ENCODE data around the gene OR1A2. TPM values are rescaled to one million over a fixed set of nuclear protein-coding genes. Genes with fewer than 3 reads are reported as not detected.
"Not testable (repeated sequence)": the region's sequence is repeated elsewhere in the genome, so short reads cannot be mapped to it uniquely, and the experiment has no call there.

The OR1A2 gene
- total and polyA plus RNA-seq, 2 experiments from 2014 or later: not detected

DNA sequence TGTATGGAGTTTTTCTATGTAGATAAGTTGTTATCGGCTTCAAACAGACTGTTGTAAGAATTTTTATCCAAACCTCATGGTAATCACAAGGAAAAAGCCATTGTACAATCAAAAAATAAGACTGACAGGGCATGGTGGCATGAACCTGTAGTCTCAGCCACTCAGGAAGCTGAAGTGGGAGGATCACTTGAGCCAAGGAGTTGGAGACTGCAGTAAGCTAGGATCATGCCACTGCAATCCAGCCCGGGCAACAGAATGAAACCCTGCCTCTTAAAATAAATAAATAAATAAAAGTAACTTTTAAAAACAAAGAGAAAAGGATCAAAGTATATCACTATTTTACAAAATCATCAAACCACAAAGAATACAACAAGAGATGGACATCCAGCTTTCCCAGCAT lies 24.5 kb downstream of the OR1A2 start:
- Histone ChIP-seq H3K4me2 (no peak overlapping the region), H3K9me3 (ENCODE audit: low read depth) (no peaks in the 10 kb centered on the region), H3K79me2 (no peaks in the 10 kb centered on the region), H3K27ac (no peak overlapping the region), H3K4me1 (ENCODE audit: insufficient read depth) (no peaks in the 10 kb centered on the region), H4K20me1 (ENCODE audit: insufficient read depth, poor library complexity, severe bottlenecking) (no peaks in the 10 kb centered on the region), H3K9me2 (replicated peaks; ENCODE audit: insufficient read depth) (no peaks in the 10 kb centered on the region), H3K27me3 (no peaks in the 10 kb centered on the region), H2AFZ (no peak overlapping the region), H3K36me3 (replicated peaks; ENCODE audit: insufficient read depth, low read depth) (no peaks in the 10 kb centered on the region), H3K4me3 (no peak overlapping the region)
- WGBS (ENCODE audit: low lambda C conversion rate, missing lambda C conversion rate): 87% methylated on average over 2 of the region's 2 CpGs
- TF ChIP-seq, protein P1, sequence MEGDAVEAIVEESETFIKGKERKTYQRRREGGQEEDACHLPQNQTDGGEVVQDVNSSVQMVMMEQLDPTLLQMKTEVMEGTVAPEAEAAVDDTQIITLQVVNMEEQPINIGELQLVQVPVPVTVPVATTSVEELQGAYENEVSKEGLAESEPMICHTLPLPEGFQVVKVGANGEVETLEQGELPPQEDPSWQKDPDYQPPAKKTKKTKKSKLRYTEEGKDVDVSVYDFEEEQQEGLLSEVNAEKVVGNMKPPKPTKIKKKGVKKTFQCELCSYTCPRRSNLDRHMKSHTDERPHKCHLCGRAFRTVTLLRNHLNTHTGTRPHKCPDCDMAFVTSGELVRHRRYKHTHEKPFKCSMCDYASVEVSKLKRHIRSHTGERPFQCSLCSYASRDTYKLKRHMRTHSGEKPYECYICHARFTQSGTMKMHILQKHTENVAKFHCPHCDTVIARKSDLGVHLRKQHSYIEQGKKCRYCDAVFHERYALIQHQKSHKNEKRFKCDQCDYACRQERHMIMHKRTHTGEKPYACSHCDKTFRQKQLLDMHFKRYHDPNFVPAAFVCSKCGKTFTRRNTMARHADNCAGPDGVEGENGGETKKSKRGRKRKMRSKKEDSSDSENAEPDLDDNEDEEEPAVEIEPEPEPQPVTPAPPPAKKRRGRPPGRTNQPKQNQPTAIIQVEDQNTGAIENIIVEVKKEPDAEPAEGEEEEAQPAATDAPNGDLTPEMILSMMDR (IDR thresholded peaks at IDR 0.05; ENCODE audit: poor library complexity): no peak
- TF ChIP-seq EZH2phosphoT487 (IDR thresholded peaks at IDR 0.05; ENCODE audit: low read depth, severe bottlenecking, unreplicated experiment) (no peak), EZH2 (IDR thresholded peaks at IDR 0.05; ENCODE audit: borderline replicate concordance) (no peak)
- DNase-seq (ENCODE audit: low spot score): no peak

- H3K4me2 ChIP-seq: no peak overlapping the region
- no peak overlapping the region for H3K4me3 ChIP-seq
- H3K36me3 ChIP-seq (replicated peaks; ENCODE audit: insufficient read depth, low read depth): no peaks in the 10 kb centered on the region
- H3K9me3 ChIP-seq (ENCODE audit: low read depth): no peaks in the 10 kb centered on the region
- no peaks in the 10 kb centered on the region for H3K9me2 ChIP-seq (replicated peaks; ENCODE audit: insufficient read depth)
- no peaks in the 10 kb centered on the region for H3K79me2 ChIP-seq
- no peak overlapping the region for H3K27ac ChIP-seq
- no peaks in the 10 kb centered on the region for H3K27me3 ChIP-seq
- no peaks in the 10 kb centered on the region for H4K20me1 ChIP-seq (ENCODE audit: insufficient read depth, poor library complexity, severe bottlenecking)
- WGBS (ENCODE audit: low lambda C conversion rate, missing lambda C conversion rate): 29% methylated on average over 2 of the region's 2 CpGs
- no peak for DNase-seq (ENCODE audit: low spot score)
- H2AFZ ChIP-seq: no peak overlapping the region
- TF ChIP-seq EZH2 (IDR thresholded peaks at IDR 0.05; ENCODE audit: borderline replicate concordance): no peak
- TF ChIP-seq, protein P1 (IDR thresholded peaks at IDR 0.05; ENCODE audit: poor library complexity): no peak
- TF ChIP-seq EZH2phosphoT487 (IDR thresholded peaks at IDR 0.05; ENCODE audit: low read depth, severe bottlenecking, unreplicated experiment): no peak
- H3K4me1 ChIP-seq (ENCODE audit: insufficient read depth): no peaks in the 10 kb centered on the region
Measured at GRCh38 chr17:3222505-3222904, 25.2 kb downstream of the OR1A2 start.

- H3K4me1 ChIP-seq (ENCODE audit: insufficient read depth); H3K9me2 ChIP-seq (replicated peaks; ENCODE audit: insufficient read depth); H3K79me2 ChIP-seq; H3K36me3 ChIP-seq (replicated peaks; ENCODE audit: insufficient read depth, low read depth); H3K9me3 ChIP-seq (ENCODE audit: low read depth); H4K20me1 ChIP-seq (ENCODE audit: insufficient read depth, poor library complexity, severe bottlenecking); DNase-seq (ENCODE audit: low spot score); H3K27ac ChIP-seq; H3K4me3 ChIP-seq; H3K4me2 ChIP-seq; H2AFZ ChIP-seq; H3K27me3 ChIP-seq: not testable (repeated sequence)
Measured at GRCh38 chr17:3224721-3225352, 27.5 kb downstream of the OR1A2 start.

DNA sequence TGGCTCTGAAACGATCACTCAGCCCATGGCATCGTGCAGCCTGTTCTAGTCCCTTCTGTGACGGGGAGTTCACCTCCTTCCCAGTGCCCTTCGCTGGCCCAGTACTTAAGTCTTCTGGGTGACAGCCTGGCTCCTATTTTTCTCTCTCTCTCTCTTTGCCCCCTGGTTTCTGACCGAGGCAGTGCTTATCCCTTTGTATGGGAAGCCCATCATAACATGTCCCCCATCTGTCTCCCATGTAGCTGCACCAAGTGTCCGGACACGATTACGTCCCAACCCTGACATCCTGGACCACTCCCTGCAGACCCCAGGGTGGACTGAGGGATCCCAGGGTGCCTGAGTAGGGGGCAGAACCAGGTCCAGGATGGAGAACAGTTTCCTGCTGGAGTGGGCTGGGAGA lies 35.0 kb downstream of the OR1A2 start:
- not testable (repeated sequence) for H3K79me2 ChIP-seq; H3K27ac ChIP-seq; H2AFZ ChIP-seq; H3K4me2 ChIP-seq; H4K20me1 ChIP-seq (ENCODE audit: insufficient read depth, poor library complexity, severe bottlenecking); DNase-seq (ENCODE audit: low spot score); H3K9me3 ChIP-seq (ENCODE audit: low read depth); H3K4me3 ChIP-seq; H3K36me3 ChIP-seq (replicated peaks; ENCODE audit: insufficient read depth, low read depth); H3K4me1 ChIP-seq (ENCODE audit: insufficient read depth); H3K27me3 ChIP-seq; H3K9me2 ChIP-seq (replicated peaks; ENCODE audit: insufficient read depth)
- 82% methylated on average over 8 of the region's 8 CpGs for WGBS (ENCODE audit: low lambda C conversion rate, missing lambda C conversion rate)

DNA sequence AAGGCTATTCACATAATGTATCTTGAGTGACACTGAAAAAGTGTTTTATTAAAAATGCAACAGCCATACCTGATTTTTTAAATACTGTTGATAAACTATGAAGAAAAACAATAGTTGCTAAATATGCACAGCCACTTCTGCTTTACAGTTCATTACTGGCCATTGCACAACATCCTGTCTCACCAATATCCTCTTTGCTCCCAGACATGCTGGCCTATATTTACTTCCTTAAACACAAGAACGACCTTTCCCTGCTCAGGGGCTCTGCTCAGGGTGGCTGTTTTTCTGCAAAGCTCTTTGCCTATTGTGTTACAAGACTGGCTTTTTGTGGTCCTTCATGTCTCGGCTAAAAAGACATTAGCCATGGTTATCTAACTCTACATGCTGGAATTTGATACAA lies 41.4 kb downstream of the OR1A2 start:
- H2AFZ ChIP-seq; DNase-seq (ENCODE audit: low spot score); H3K27ac ChIP-seq; H3K4me2 ChIP-seq; H4K20me1 ChIP-seq (ENCODE audit: insufficient read depth, poor library complexity, severe bottlenecking); H3K9me3 ChIP-seq (ENCODE audit: low read depth); H3K4me3 ChIP-seq; H3K4me1 ChIP-seq (ENCODE audit: insufficient read depth); H3K79me2 ChIP-seq; H3K27me3 ChIP-seq; H3K36me3 ChIP-seq (replicated peaks; ENCODE audit: insufficient read depth, low read depth); H3K9me2 ChIP-seq (replicated peaks; ENCODE audit: insufficient read depth): not testable (repeated sequence)
- 52% methylated on average over 2 of the region's 2 CpGs for WGBS (ENCODE audit: low lambda C conversion rate, missing lambda C conversion rate)

- WGBS (ENCODE audit: low lambda C conversion rate, missing lambda C conversion rate): 95% methylated on average over 1 of the region's 1 CpG
- H2AFZ ChIP-seq; H3K9me2 ChIP-seq (replicated peaks; ENCODE audit: insufficient read depth): not testable (repeated sequence)
Measured at GRCh38 chr17:3241044-3241443, 43.7 kb downstream of the OR1A2 start.

DNA sequence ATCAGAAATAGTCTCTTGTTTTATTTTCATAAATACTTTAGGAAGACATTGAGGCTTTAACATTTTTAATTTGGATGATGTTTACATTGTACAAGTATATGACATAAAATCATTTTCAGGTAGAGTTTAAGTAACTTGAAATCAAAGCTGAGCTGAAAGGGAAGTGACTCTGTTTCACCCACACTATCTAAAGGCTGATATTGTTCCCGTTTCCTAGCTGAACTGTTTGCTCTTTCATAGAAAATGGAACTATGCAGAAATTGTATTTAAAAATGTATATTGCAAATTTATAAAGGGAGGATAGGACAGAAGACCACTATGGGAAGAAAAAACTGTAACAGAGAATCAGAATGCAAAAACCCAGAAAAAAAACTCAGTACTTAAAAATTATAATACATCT lies 47.5 kb downstream of the OR1A2 start:
- H3K9me2 ChIP-seq (replicated peaks; ENCODE audit: insufficient read depth); H3K4me2 ChIP-seq; H3K4me1 ChIP-seq (ENCODE audit: insufficient read depth); H2AFZ ChIP-seq; H3K9me3 ChIP-seq (ENCODE audit: low read depth); H3K27me3 ChIP-seq; H3K27ac ChIP-seq; H3K79me2 ChIP-seq; DNase-seq (ENCODE audit: low spot score); H4K20me1 ChIP-seq (ENCODE audit: insufficient read depth, poor library complexity, severe bottlenecking); H3K36me3 ChIP-seq (replicated peaks; ENCODE audit: insufficient read depth, low read depth); H3K4me3 ChIP-seq: not testable (repeated sequence)
- WGBS (ENCODE audit: low lambda C conversion rate, missing lambda C conversion rate): 55% methylated on average over 1 of the region's 1 CpG

More at GRCh38 chr17:3241044-3241443, 43.7 kb downstream of the OR1A2 start:
- DNase-seq (ENCODE audit: low spot score); H3K36me3 ChIP-seq (replicated peaks; ENCODE audit: insufficient read depth, low read depth); H3K4me2 ChIP-seq; H3K27ac ChIP-seq; H3K4me1 ChIP-seq (ENCODE audit: insufficient read depth); H3K9me3 ChIP-seq (ENCODE audit: low read depth); H3K79me2 ChIP-seq; H3K4me3 ChIP-seq; H4K20me1 ChIP-seq (ENCODE audit: insufficient read depth, poor library complexity, severe bottlenecking); H3K27me3 ChIP-seq: not testable (repeated sequence)
